HG03066 (cell line): Measurements from ENCODE around the gene MRTFB.
"Not testable (repeated sequence)": the region's sequence is repeated elsewhere in the genome, so short reads cannot be mapped to it uniquely, and the experiment has no call there.

Experiments used
- ATAC-seq: cut with Tn5 transposase; IDR thresholded peaks from one replicate; pipeline ENCODE4 v1.9.1; 2021; ENCODE audit warnings: low read depth; ENCODE audit not compliant: unreplicated experiment

The MRTFB gene

GRCh38 chr16:14182999-14183398, 111.9 kb downstream of the MRTFB start:
- no peak for ATAC-seq

DNA sequence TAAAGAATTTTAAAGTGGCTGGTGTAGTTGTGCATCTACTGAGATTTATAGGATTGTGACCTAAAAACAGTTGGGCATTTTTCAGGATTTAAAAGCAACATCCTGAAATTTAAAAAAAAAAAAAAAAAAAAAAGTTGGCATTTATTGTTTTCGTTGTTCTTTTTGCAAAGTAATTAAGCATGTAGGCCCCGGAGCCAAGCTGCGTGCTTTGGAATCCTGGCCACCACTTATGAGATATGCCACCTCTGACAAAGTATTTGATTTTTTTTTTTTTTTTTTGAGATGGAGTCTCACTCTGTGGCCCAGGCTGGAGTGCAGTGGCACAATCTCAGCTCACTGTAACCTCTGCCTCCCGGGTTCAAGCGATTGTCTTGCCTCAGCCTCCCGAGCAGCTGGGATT, 112.8 kb downstream of the MRTFB start:
- ATAC-seq = not testable (repeated sequence)

GRCh38 chr16:14186007-14186794, 115.1 kb downstream of the MRTFB start:
- no peak for ATAC-seq

DNA sequence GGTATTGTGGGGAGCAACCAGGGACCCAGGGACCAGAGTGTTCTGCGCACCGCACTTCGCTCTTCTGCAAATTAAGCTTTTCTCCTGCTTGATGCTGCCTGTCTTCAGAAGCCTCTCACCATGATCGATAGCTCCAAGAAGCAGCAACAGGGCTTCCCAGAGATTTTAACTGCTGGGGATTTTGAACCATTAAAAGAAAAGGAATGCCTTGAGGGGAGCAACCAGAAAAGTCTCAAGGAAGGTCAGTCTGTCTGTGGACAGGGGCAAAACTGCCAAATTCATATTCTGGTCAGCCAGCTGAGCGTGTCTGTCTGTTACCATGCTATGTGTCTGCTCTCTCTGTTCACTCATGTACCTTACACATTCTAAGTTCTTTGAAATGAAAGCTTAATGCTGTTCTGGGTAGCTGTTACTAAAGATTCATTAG, 115.7 kb downstream of the MRTFB start:
- no peak for ATAC-seq

GRCh38 chr16:14187517-14188338, 116.6 kb downstream of the MRTFB start:
- ATAC-seq = no peak

GRCh38 chr16:14193316-14193871, 122.3 kb downstream of the MRTFB start:
- ATAC-seq = peak; percentile 89

DNA sequence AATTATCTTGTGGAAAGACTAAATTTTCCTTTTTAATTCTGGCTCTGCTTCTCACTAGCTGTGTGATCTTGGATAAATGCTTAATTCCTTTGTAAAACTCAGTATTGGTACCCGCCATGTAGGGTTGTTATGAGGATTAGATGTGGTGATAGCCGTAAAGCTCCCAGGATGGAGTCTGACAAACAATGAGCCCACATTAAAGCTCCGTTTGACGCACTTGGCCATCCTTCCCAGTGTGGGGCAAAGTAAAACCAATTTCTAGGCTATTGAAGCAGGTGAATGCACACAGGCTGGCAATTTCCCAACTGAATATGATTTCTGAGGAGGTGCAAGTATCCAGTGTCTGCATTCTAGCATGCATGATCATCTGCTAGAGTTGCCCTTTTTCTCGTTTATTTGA, 123.6 kb downstream of the MRTFB start:
- ATAC-seq = no peak

DNA sequence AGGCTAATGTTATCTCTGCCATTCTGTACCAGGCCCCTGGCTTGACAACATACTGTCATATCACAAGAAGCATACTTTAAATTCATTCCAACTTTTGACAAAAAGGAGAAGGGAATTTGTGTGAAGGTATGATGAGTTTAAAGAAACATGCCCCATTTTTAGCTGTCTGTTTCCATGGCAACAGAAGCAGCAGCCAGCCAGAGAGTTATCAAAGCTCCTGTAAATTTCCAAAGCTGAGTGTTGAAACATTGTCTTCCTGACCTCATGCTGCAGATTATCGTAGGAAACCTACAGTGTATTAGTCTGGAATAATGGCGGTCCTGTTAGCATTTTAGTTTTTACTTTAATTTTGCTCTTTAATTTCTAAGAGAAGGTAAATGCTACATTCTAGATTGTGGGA, 124.9 kb downstream of the MRTFB start:
- no peak for ATAC-seq

DNA sequence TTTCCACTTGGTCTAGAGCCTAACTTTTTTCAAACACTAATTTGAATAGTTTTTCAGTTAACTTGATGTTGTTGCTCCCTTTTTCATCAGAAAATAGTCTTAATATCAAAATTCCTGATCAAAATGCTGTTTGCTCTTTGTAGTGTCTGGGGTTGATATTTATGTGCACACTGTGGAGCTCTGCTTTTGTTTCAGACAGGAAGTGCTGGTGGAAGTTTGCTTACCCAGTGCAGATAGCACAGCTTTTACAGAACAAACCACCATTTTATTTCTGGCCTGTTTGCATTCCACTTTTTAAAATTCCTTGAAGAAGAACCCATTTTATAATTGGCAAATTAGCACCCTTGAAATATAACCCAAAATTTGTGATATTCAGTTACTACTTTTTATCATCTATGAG, 125.4 kb downstream of the MRTFB start:
- ATAC-seq = no peak

DNA sequence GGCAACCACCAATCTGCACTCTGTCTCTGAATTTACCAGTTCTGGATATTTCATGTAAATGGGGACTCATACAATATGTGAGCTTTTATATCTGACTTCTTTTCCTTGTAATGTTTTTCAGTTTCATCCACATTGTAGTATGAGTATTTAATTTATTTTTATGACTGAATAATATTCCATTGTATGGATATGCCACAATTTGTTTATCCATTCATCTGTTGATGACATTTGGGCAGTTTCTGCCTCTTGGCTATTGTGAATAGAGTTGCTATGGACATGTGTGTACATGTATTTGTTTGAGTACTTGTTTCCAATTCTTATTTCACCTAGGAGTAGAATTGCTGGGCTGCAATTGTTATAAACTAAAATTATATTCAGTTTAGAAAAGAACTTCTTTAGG, 126.9 kb downstream of the MRTFB start:
- ATAC-seq = no peak

DNA sequence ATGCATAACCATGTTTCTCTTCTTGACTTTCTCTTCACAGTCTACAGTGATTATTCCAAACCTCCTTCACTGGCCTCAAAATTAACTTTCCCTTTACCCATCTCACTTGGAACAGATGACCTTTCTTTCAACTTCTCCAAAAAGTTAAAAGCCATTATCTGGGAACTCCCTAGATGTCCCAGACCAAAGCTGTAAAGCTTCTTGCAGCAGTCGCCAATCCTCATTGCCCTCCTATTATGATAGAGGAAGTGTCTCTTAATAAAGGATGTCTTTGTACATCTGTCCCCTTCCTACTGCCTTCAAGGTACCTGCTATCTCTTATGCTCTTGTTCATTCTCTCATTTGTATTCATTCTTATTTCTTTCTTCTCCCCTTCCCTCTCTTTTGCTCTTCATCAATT, 127.5 kb downstream of the MRTFB start:
- ATAC-seq = no peak

DNA sequence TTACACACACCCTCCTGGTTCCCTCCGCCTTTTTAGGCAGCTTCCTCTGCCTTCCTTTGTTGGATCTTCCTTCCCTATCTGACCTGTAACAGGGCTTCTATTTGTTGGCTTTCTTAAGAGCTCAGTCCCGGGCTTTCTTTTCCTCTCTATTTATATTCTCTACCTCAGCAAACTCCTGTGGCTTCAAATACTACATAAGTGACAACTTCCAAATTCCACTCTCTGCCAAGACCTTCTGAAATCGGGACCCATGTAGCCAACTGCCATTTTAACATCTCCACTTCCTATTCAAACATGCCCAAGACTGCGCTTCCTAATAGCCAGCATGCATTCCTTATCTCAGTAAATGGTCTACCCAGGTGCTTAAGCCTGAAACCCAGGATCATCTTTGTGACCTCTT, 128.1 kb downstream of the MRTFB start:
- no peak for ATAC-seq

DNA sequence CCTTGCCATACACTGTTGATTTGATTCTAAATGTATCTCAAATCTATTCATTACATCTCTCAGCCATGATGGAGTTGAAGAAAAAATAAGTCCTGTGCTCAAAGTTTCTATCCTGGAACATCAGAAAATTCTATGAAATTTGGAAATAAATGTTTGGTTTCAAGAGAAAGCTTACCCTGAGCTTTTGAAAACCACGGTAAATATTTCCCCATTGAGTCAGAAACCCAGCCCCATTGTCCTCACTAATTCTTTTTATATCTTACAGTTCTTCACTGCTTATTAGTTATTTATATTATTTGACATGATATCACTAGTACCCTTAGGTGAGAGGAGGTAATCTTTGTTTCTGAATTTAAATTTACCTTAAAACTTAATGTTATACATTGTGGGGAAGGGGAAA, 128.5 kb downstream of the MRTFB start:
- ATAC-seq = no peak

DNA sequence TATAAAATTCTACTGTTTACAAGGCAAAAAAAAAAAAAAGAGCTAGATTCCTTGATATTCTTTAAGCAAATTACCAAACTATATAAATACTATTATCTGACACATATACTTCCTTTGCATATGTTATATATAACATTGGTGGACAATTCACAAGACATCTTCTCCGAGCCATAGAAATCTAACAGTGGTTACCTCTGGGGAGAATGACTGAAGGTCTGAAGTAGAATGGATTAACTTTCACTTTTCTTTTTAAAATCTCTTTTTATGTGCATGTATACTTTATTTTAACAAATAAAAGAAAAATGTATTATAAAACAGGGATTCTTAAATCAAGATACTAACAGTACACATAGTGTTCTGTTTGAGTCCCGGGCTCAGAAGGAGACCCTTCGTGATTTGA, 131.0 kb downstream of the MRTFB start:
- no peak for ATAC-seq

GRCh38 chr16:14202697-14203096, 131.6 kb downstream of the MRTFB start:
- ATAC-seq = no peak

DNA sequence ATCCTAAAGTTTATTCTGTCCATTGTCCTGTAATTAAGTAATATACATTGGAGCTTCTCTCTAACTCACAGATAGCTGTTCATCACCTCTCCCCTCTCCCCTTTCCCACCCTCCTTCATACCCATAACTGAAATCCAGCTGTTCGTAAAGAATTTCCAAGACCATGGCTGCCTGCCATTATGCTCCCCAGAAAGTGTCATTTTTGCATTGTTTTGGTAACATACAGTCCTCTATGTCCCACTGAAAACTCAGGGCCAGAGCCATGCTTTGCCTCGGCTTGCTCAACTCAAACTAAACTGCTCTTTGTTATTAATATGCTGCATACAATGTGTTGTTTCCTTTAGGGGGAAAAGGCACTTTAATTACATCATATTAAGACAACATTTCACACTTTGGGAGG, 132.0 kb downstream of the MRTFB start:
- ATAC-seq = no peak

DNA sequence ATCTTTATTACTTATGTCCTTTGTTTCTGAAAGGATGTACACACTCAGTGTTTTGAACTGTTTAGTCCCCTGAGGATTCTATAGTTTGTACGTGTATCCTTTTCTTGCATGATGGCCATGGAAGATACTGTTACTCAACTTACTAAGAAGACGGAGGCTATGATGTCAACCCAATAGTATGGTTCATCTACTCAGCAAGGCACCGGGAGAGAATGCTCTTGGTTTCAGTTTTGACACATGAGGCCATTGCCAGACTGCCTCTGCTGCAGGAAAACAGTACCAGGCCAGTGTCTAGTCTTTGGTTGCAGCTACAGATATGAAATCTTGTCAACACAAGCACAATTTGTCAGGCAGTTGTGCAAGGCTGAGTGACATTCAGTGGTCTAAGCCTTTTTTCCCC, 134.5 kb downstream of the MRTFB start:
- no peak for ATAC-seq

GRCh38 chr16:14211856-14212543, 140.9 kb downstream of the MRTFB start:
- ATAC-seq = no peak

GRCh38 chr16:14215941-14216340, 144.8 kb downstream of the MRTFB start:
- ATAC-seq = no peak

GRCh38 chr16:14219983-14220382, 148.9 kb downstream of the MRTFB start:
- ATAC-seq = no peak

GRCh38 chr16:14223632-14224031, 152.5 kb downstream of the MRTFB start:
- ATAC-seq = no peak
